Activated T-cell treated with anti-CD3 and anti-CD28 coated beads, Interleukin-2, amount 50 U/mL, for 4 hours (primary cell): ENCODE measurements around the gene SEL1L3. TPM values are rescaled to one million over a fixed set of nuclear protein-coding genes. Genes with fewer than 3 reads are reported as not detected.

Experiments used
- ATAC-seq, 2 donors: fragments of 200-7000 bp; cut with Tn5 transposase; one replicate each; pipeline ENCODE4 v1.10.0; 2021
- DNase-seq: peaks from one replicate; pipeline ENCODE4 v3.0.0-alpha.2; 2020
- H3K27me3 Mint-ChIP-seq: one replicate; pipeline ENCODE4 v1.8.0; 2021; ENCODE audit warnings: low read depth, mixed read lengths
- H3K36me3 Mint-ChIP-seq: one replicate; pipeline ENCODE4 v1.8.0; 2022; ENCODE audit warnings: mixed read lengths; ENCODE audit not compliant: insufficient read depth
- H3K4me1 Mint-ChIP-seq: one replicate; pipeline ENCODE4 v1.8.0; 2021; ENCODE audit warnings: low read depth, mixed read lengths
- H3K4me3 Mint-ChIP-seq: one replicate; pipeline ENCODE4 v1.8.0; 2021; ENCODE audit warnings: mild to moderate bottlenecking, moderate library complexity, mixed read lengths
- H3K9me3 Mint-ChIP-seq: one replicate; pipeline ENCODE4 v1.8.0; 2021; ENCODE audit warnings: mixed read lengths
- total RNA-seq, 3 donors: library from RNA; stranded (reverse); gene quantifications; one replicate each; pipeline ENCODE4 v1.2.1, GENCODE V29; 2021

SEL1L3 gene
- total RNA-seq, 3 donors from 2014 or later: 13.7 to 21.9 (median 19.1) TPM

DNA sequence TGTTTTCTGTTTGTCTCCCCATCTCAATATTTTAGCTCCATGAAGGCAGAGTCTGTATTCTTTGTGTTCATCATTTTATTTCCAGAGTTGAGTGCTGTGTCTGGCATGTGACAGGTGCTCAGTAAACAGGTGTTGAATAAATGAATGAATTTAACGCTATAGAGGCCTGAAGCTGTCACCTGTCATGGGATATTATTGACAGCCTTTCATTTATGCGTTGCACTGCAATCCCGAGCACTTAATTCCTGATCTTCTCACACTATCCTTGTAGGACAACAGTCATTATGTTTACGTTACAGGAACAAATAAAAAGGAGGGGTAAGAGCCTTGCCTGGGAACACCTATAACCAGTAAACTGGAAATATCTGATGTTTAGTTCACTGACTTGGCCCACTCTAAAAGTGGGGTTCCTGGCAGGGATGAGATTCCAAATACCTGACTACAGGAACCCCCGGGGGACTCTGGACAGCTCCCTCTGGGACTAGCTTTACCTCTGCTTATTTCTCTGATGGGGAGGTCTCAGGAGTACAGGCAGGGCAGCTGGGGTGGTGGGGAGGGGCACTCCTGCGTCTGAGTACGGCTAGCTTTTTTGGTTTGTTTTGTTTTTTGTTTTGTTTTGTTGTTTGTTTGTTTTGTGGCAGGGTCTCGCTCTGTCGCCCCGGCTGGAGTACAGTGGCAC is 36.6 kb downstream of the SEL1L3 start:
- Mint-ChIP-seq H3K4me1 (peaks cover 6% of the 10 kb centered on the region), H3K4me3 (no peak overlapping the region)
- ATAC-seq: no peak

GRCh38 chr4:25823632-25824031 is 39.2 kb downstream of the SEL1L3 start:
- H3K27me3 Mint-ChIP-seq: no peaks in the 10 kb centered on the region
- H3K4me1 Mint-ChIP-seq: no peaks in the 10 kb centered on the region
- H3K4me3 Mint-ChIP-seq: no peak overlapping the region
- DNase-seq (no peak), ATAC-seq (no peak)
- H3K9me3 Mint-ChIP-seq: no peaks in the 10 kb centered on the region
- H3K36me3 Mint-ChIP-seq: peaks cover 36% of the 10 kb centered on the region

More for the DNA sequence above, 36.6 kb downstream of the SEL1L3 start:
- no peak for DNase-seq
- H3K27me3 Mint-ChIP-seq: no peaks in the 10 kb centered on the region
- no peaks in the 10 kb centered on the region for H3K9me3 Mint-ChIP-seq
- peaks cover 41% of the 10 kb centered on the region for H3K36me3 Mint-ChIP-seq

- no peaks in the 10 kb centered on the region for H3K27me3 Mint-ChIP-seq
- no peak overlapping the region for H3K4me3 Mint-ChIP-seq
- ATAC-seq (no peak), DNase-seq (no peak)
- H3K36me3 Mint-ChIP-seq: peaks cover 39% of the 10 kb centered on the region
- H3K9me3 Mint-ChIP-seq: no peaks in the 10 kb centered on the region
- H3K4me1 Mint-ChIP-seq: no peaks in the 10 kb centered on the region
Observed at GRCh38 chr4:25821899-25822298, 40.9 kb downstream of the SEL1L3 start.

DNA sequence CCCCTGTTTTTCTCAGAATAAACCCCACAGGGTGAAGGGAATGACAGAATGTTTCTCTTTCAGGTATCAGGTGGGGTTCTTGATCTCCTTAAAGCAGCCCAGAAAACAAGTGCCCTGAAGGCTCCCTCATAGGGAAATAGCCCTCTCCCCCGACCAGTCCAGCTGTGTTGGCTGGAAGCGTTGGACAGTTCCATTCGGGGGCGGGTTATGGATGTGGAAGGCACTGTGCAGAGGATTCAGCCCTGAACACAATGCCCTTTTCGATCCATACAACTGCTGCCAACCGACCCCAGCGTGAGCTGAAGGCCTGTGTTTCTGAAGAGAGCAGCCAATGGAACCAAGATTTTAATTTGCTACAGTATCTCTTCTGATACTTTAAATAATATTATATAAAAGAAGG is 41.5 kb downstream of the SEL1L3 start:
- peaks cover 39% of the 10 kb centered on the region for H3K36me3 Mint-ChIP-seq

DNA sequence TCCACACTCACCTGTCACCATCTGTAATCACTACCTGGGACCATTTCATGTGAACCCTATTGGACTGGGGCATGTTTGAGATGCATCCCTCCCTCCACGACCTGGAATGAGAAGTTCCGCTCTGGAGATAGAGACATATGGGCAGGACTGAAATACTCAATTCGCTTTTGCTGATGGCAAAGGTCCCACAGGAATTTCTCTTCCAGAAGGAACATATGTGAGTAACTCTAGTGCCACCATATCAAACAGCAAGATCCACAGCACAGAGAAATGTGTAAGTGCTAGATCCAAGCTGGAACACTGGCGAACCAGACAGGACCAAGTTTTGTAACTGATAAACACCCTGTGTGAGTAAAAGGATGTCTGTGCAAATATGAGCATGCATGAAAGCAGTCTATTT is 43.9 kb downstream of the SEL1L3 start:
- H3K4me3 Mint-ChIP-seq: no peak overlapping the region
- H3K27me3 Mint-ChIP-seq: no peaks in the 10 kb centered on the region
- peaks cover 45% of the 10 kb centered on the region for H3K36me3 Mint-ChIP-seq
- ATAC-seq (no peak), DNase-seq (no peak)
- H3K4me1 Mint-ChIP-seq: no peaks in the 10 kb centered on the region
- H3K9me3 Mint-ChIP-seq: no peaks in the 10 kb centered on the region

More for the DNA sequence above, 41.5 kb downstream of the SEL1L3 start:
- DNase-seq: no peak
- ATAC-seq: no peak
- Mint-ChIP-seq H3K4me1 (no peaks in the 10 kb centered on the region), H3K27me3 (no peaks in the 10 kb centered on the region), H3K4me3 (no peak overlapping the region), H3K9me3 (no peaks in the 10 kb centered on the region)

- DNase-seq (no peak), ATAC-seq (no peak)
- no peak overlapping the region for H3K4me3 Mint-ChIP-seq
- peaks cover 46% of the 10 kb centered on the region for H3K36me3 Mint-ChIP-seq
- H3K4me1 Mint-ChIP-seq: no peaks in the 10 kb centered on the region
- no peaks in the 10 kb centered on the region for H3K9me3 Mint-ChIP-seq
- H3K27me3 Mint-ChIP-seq: no peaks in the 10 kb centered on the region
Observed at GRCh38 chr4:25818371-25818871, 44.4 kb downstream of the SEL1L3 start.

DNA sequence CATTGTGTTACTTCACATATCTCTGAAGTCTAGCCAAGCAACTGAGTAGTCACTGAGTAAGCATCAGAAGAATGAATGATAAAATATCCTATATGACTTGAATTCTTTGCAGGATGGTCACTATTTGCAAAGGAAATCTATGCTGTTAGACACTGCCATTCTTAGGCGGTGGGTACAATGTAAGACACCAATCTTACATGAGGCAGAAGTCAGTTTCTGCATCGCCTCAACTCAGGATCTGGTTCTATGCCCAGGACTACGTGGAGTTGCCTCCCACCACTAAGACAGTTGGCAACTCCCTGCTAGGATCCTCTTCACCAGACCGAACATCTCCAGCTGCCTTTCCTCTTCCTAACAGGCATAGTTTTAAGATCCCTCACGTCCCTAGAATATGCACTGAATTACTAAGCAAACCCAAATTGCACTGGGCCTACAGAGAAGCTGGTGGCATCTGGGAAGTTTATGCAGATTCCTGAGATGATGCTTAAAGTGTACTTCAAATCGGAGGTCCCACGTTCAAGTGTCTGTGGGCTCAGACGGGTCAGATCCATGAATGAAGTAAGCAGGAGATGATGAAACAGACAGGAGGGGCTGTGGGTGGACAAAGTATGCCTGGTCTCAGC is 45.6 kb downstream of the SEL1L3 start:
- ATAC-seq: no peak
- no peaks in the 10 kb centered on the region for H3K4me1 Mint-ChIP-seq
- H3K4me3 Mint-ChIP-seq: no peak overlapping the region
- no peaks in the 10 kb centered on the region for H3K27me3 Mint-ChIP-seq
- H3K36me3 Mint-ChIP-seq: peaks cover 45% of the 10 kb centered on the region
- no peaks in the 10 kb centered on the region for H3K9me3 Mint-ChIP-seq
- DNase-seq: no peak

- no peak for DNase-seq
- Mint-ChIP-seq H3K4me3 (no peak overlapping the region), H3K9me3 (no peaks in the 10 kb centered on the region), H3K27me3 (no peaks in the 10 kb centered on the region), H3K4me1 (no peaks in the 10 kb centered on the region), H3K36me3 (peaks cover 46% of the 10 kb centered on the region)
- no peak for ATAC-seq
Observed at GRCh38 chr4:25816591-25817058, 46.2 kb downstream of the SEL1L3 start.

DNA sequence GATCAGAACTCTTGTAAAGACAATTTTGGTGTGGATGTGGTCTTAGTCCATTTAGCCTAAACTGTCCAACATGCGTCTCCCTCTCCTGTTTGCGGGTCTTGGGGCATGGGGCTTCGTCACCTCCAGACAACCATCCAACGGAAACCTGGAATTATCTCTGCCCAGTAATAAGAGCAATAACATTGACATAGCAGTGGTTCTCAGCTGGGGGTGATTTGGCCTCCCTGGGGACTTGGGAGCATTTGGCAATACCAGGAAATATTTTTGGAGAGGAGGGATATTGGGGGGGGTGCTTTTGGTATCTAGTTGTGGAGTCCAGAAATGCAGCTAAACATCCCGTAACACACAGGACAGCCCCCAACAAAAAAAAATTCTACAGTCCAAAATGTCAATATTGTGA is 47.2 kb downstream of the SEL1L3 start:
- Mint-ChIP-seq H3K36me3 (peaks cover 48% of the 10 kb centered on the region), H3K4me3 (no peak overlapping the region), H3K4me1 (no peaks in the 10 kb centered on the region), H3K27me3 (no peaks in the 10 kb centered on the region), H3K9me3 (no peaks in the 10 kb centered on the region)
- DNase-seq (no peak), ATAC-seq (no peak)

GRCh38 chr4:25814301-25815136 is 48.3 kb downstream of the SEL1L3 start:
- Mint-ChIP-seq H3K4me3 (no peak overlapping the region), H3K9me3 (no peaks in the 10 kb centered on the region), H3K27me3 (no peaks in the 10 kb centered on the region), H3K4me1 (no peaks in the 10 kb centered on the region), H3K36me3 (peaks cover 48% of the 10 kb centered on the region)
- no peak for ATAC-seq
- no peak for DNase-seq

GRCh38 chr4:25813448-25814106 is 49.2 kb downstream of the SEL1L3 start:
- Mint-ChIP-seq H3K4me1 (no peaks in the 10 kb centered on the region), H3K36me3 (peaks cover 45% of the 10 kb centered on the region), H3K27me3 (no peaks in the 10 kb centered on the region), H3K4me3 (no peak overlapping the region), H3K9me3 (no peaks in the 10 kb centered on the region)
- ATAC-seq: no peak
- no peak for DNase-seq

GRCh38 chr4:25811841-25812240 is 50.9 kb downstream of the SEL1L3 start:
- Mint-ChIP-seq H3K4me1 (no peaks in the 10 kb centered on the region), H3K4me3 (no peak overlapping the region), H3K36me3 (peaks cover 53% of the 10 kb centered on the region), H3K27me3 (no peaks in the 10 kb centered on the region), H3K9me3 (no peaks in the 10 kb centered on the region)
- DNase-seq: no peak
- ATAC-seq: no peak

DNA sequence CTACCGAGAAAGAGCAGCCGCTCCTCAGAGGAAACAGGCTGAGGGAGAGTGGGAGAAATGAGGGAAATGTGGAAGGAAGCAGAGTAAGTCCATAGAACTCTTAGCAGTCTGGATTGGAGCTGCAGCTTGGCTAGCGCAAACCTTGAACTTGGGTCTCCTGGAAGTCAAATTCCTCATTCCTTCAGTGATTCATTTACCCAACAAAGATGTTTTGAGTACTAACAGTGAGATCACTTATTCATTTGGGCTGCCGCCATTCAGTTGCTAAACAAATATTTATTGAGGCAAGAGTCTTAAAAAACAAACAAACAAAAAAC is 51.5 kb downstream of the SEL1L3 start:
- no peak for DNase-seq
- Mint-ChIP-seq H3K27me3 (no peaks in the 10 kb centered on the region), H3K9me3 (no peaks in the 10 kb centered on the region), H3K4me1 (no peaks in the 10 kb centered on the region), H3K4me3 (no peak overlapping the region), H3K36me3 (peaks cover 56% of the 10 kb centered on the region)
- no peak for ATAC-seq
